ENCODE data around the gene BRWD1. TPM values are rescaled to one million over a fixed set of nuclear protein-coding genes. Genes with fewer than 3 reads are reported as not detected.

BRWD1 gene
- total and polyA plus RNA-seq, 2 of the 8 experiments (the other 6 are each of a cell fraction or from before 2014, with no cell fraction given), result 9.3 to 45.2 TPM

GRCh38 chr21:39148975-39149374 is 164.5 kb downstream of the BRWD1 start:
- H3K27me3 ChIP-seq (replicated peaks in 1 of 4; ENCODE audit: control insufficient read depth in 3 of 4, extremely low read depth in 1 of 4, insufficient read depth in 3 of 4, low read length in 3 of 4), result no peaks in the 10 kb centered on the region
- no peak overlapping the region for H2BK15ac ChIP-seq (ENCODE audit: low read length)
- H3K4ac ChIP-seq (replicated peaks; ENCODE audit: insufficient read length, low read depth, low read length), result no peak overlapping the region
- FAIRE-seq, result no peak
- no peaks in the 10 kb centered on the region for H3K79me2 ChIP-seq (ENCODE audit: control insufficient read depth in 1 of 2, insufficient read depth in 2 of 2, low read length in 2 of 2)
- no peak overlapping the region for H4K5ac ChIP-seq (ENCODE audit: insufficient read length, low read depth, low read length)
- no peak overlapping the region for H2BK12ac ChIP-seq (ENCODE audit: low read depth, low read length)
- no peak overlapping the region for H2BK5ac ChIP-seq (ENCODE audit: low read depth, low read length)
- no peak overlapping the region for H2AK5ac ChIP-seq (ENCODE audit: low read depth, low read length)
- H3K23ac ChIP-seq (ENCODE audit: insufficient read length), result no peak overlapping the region
- no peak overlapping the region for H3K9ac ChIP-seq (replicated peaks in 1 of 4; ENCODE audit: extremely low read depth in 1 of 4, low read depth in 3 of 4, low read length in 3 of 4)
- no peak overlapping the region for H3K4me3 ChIP-seq (ENCODE audit: extremely low read depth in 1 of 4, insufficient read depth in 2 of 4, low read depth in 3 of 4, low read length in 4 of 4)
- H3K18ac ChIP-seq (ENCODE audit: extremely low read depth, low read length), result no peak overlapping the region
- no peaks in the 10 kb centered on the region for H3K23me2 ChIP-seq (ENCODE audit: low read depth, low read length)
- H3K4me1 ChIP-seq (replicated peaks in 1 of 4; ENCODE audit: control insufficient read depth in 3 of 4, insufficient read depth in 4 of 4, low read length in 3 of 4), result no peaks in the 10 kb centered on the region
- H3K36me3 ChIP-seq (ENCODE audit: control insufficient read depth in 2 of 4, insufficient read depth in 4 of 4, low read length in 3 of 4), result no peaks in the 10 kb centered on the region
- H3K56ac ChIP-seq (replicated peaks; ENCODE audit: insufficient read length, low read depth, low read length), result no peak overlapping the region
- H2AFZ ChIP-seq (ENCODE audit: low read length), result no peak overlapping the region
- H3K27ac ChIP-seq (ENCODE audit: low read depth, low read length), result no peak overlapping the region
- CTCF ChIA-PET (ENCODE audit: partially characterized antibody), result no interaction called here
- POLR2A ChIA-PET (ENCODE audit: partially characterized antibody), result no interaction called here
- H2BK120ac ChIP-seq (replicated peaks; ENCODE audit: low read depth, low read length), result no peak overlapping the region
- no peaks in the 10 kb centered on the region; a peak in 1 of 4 replicates for H3K9me3 ChIP-seq (ENCODE audit: insufficient read depth in 2 of 2, low read depth in 1 of 2, low read length in 1 of 2)
- no peak for DNase-seq (ENCODE audit: low read depth in 1 of 2, low spot score in 2 of 2)
- no peak overlapping the region for H4K8ac ChIP-seq (ENCODE audit: extremely low read depth, insufficient read depth, low read length)
- no peak overlapping the region for H4K91ac ChIP-seq (replicated peaks; ENCODE audit: insufficient read length, low read length)
- no peaks in the 10 kb centered on the region for H4K20me1 ChIP-seq (replicated peaks in 1 of 2; ENCODE audit: control insufficient read depth in 1 of 2, insufficient read depth in 2 of 2, low read length in 2 of 2)
- no peak overlapping the region for H2BK20ac ChIP-seq (ENCODE audit: low read length)
- H3K4me2 ChIP-seq (ENCODE audit: insufficient read depth in 1 of 2, low read depth in 2 of 2, low read length in 2 of 2), result no peak overlapping the region
- 87% methylated on average over 2 of the region's 2 CpGs; no CpG with 5 or more reads in 1 of the 2 experiments for WGBS, 2 experiments (ENCODE audit: extremely low coverage in 1 of 2, insufficient coverage in 1 of 2, insufficient read length in 1 of 2, insufficient replicate concordance in 2 of 2, low coverage in 1 of 2, low lambda C conversion rate in 2 of 2, missing lambda C conversion rate in 1 of 2)
- no peaks in the 10 kb centered on the region for H3K79me1 ChIP-seq (ENCODE audit: low read depth, low read length)
- H3K14ac ChIP-seq (ENCODE audit: insufficient read length), result no peak overlapping the region
- TF ChIP-seq EGR1 (IDR thresholded peaks at IDR 0.05; ENCODE audit: borderline replicate concordance, low read depth, low read length), result no peak
- no peak for TF ChIP-seq BRCA1 (IDR thresholded peaks at IDR 0.05; ENCODE audit: low read depth, low read length)
- no peak for TF ChIP-seq JUN (IDR thresholded peaks at IDR 0.05; ENCODE audit: low read depth, low read length)
- no peak for TF ChIP-seq CEBPB (IDR thresholded peaks at IDR 0.05; ENCODE audit: low read depth, low read length)
- no peak for TF ChIP-seq GTF2F1 (IDR thresholded peaks at IDR 0.05; ENCODE audit: borderline replicate concordance, low read depth, low read length)
- TF ChIP-seq SP2 (IDR thresholded peaks at IDR 0.05; ENCODE audit: low read length), result no peak
- no peak for TF ChIP-seq SIN3A (conservative IDR thresholded peaks at IDR 0.05 in 1 of 2, IDR thresholded peaks at IDR 0.05 in 1 of 2; ENCODE audit: low read depth in 1 of 2, low read length in 2 of 2)
- TF ChIP-seq BACH1 (IDR thresholded peaks at IDR 0.05; ENCODE audit: low read length), result no peak
- no peak for TF ChIP-seq USF2 (IDR thresholded peaks at IDR 0.05; ENCODE audit: low read length)

Data from H1 (cell line).